ENCODE measurements around the gene HDAC1. TPM values are rescaled to one million over a fixed set of nuclear protein-coding genes. Genes with fewer than 3 reads are reported as not detected.
"Not testable (repeated sequence)": the region's sequence is repeated elsewhere in the genome, so short reads cannot be mapped to it uniquely, and the experiment has no call there.

HDAC1 gene
- total RNA-seq, 3 donors from 2014 or later = 143 to 208 (median 203) TPM

DNA sequence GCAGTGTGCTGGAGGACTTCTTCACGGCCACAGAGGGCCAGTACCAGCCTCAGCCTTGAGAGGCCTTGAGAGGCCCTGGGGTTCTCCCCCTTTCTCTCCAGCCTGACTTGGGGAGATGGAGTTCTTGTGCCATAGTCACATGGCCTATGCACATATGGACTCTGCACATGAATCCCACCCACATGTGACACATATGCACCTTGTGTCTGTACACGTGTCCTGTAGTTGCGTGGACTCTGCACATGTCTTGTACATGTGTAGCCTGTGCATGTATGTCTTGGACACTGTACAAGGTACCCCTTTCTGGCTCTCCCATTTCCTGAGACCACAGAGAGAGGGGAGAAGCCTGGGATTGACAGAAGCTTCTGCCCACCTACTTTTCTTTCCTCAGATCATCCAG, 6.2 kb upstream of the HDAC1 start:
- intact Hi-C loops (cut with DNase I, micrococcal nuclease) = no loop called here
- ATAC-seq (no peak), DNase-seq (no peak)
- peaks cover 2% of the 10 kb centered on the region for H3K4me1 ChIP-seq (ENCODE audit: low read depth)
- no peak overlapping the region for H3K4me3 ChIP-seq
- no peaks in the 10 kb centered on the region for H3K9me3 ChIP-seq
- H3K36me3 ChIP-seq (ENCODE audit: low read depth) = no peaks in the 10 kb centered on the region
- TF ChIP-seq, protein P1, sequence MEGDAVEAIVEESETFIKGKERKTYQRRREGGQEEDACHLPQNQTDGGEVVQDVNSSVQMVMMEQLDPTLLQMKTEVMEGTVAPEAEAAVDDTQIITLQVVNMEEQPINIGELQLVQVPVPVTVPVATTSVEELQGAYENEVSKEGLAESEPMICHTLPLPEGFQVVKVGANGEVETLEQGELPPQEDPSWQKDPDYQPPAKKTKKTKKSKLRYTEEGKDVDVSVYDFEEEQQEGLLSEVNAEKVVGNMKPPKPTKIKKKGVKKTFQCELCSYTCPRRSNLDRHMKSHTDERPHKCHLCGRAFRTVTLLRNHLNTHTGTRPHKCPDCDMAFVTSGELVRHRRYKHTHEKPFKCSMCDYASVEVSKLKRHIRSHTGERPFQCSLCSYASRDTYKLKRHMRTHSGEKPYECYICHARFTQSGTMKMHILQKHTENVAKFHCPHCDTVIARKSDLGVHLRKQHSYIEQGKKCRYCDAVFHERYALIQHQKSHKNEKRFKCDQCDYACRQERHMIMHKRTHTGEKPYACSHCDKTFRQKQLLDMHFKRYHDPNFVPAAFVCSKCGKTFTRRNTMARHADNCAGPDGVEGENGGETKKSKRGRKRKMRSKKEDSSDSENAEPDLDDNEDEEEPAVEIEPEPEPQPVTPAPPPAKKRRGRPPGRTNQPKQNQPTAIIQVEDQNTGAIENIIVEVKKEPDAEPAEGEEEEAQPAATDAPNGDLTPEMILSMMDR (IDR thresholded peaks at IDR 0.05) = no peak

DNA sequence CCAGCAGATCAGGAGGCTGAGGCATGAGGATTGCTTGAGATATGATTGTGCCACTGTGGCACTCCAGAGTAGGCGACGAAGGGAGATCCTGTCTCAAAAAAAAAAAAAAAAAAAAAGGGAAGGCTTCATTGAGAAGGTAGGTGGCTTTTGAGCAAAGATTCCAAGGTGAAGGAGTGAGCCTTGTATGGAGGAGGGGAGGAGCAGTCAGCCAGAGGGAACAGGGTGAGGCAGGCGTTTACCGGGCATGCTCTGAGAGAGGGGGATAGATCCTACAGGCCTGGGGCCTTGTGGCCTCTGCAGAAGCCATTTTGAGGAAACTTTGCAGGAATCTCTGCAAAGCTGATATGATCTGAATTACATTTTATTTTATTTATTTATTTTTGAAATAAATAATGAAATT, 5.1 kb upstream of the HDAC1 start:
- intact Hi-C loops (cut with DNase I, micrococcal nuclease) = no loop called here
- ATAC-seq = no peak
- DNase-seq = no peak

DNA sequence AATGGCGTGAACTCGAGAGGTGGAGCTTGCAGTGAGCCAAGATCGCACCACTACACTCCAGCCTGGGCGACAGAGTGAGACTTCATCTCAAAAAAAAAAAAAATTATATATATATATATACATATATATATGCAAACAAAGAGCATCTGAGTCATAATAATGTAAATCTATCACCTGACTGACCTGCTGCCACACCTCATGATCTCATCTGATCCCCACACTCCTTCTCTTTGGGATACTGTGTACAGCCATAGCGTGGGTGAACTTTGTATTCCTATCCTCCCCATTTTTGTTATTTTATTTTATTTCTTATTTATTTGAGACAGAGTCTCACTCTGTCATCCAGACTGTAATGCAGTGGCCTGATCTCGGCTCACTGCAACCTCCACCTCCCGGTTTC, 2.6 kb upstream of the HDAC1 start:
- TF ChIP-seq, protein P1 (IDR thresholded peaks at IDR 0.05) = no peak
- H3K4me3 ChIP-seq = no peak overlapping the region
- ATAC-seq = peak; percentile 42
- peaks cover 17% of the 10 kb centered on the region for H3K4me1 ChIP-seq (ENCODE audit: low read depth)
- no peak for DNase-seq
- no peaks in the 10 kb centered on the region for H3K36me3 ChIP-seq (ENCODE audit: low read depth)
- H3K9me3 ChIP-seq = no peaks in the 10 kb centered on the region
- intact Hi-C loops (cut with DNase I, micrococcal nuclease) = no loop called here

More for the DNA sequence above, 5.1 kb upstream of the HDAC1 start:
- H3K36me3 ChIP-seq (ENCODE audit: low read depth) = no peaks in the 10 kb centered on the region
- TF ChIP-seq, protein P1 (IDR thresholded peaks at IDR 0.05) = no peak
- no peak overlapping the region for H3K4me3 ChIP-seq
- H3K4me1 ChIP-seq (ENCODE audit: low read depth) = peaks cover 8% of the 10 kb centered on the region
- no peaks in the 10 kb centered on the region for H3K9me3 ChIP-seq

DNA sequence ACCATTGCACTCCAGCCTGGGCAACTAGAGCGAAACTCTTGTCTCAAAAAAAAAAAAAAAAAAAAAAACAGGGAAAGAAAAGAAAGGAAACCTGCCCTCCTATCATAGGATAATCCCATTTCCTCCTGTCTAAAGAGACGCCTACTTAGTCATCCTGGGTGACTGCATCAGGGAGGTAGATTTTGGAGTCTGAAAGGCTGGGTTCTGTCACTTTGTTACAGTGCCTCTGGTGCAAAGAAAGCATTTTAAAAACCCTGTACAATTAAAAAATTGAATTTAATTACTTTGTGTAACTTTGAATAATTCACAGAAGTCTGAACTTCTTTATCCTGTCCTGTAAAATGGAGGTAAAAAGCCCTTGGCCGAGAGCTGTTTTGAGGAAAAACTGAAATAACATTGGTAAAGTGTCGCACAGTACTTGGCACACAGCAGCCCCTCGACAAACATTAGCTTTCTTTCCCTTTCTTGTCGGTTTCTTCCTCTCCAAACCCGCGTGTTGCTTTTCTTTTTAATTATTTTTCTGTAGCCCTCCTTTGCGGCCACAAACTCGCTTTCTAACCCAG, 657 bp upstream of the HDAC1 start:
- peak; percentile 54 for ATAC-seq
- Histone ChIP-seq H3K36me3 (ENCODE audit: low read depth) (no peaks in the 10 kb centered on the region), H3K4me3 (peak overlapping the region; percentile 71), H3K4me1 (ENCODE audit: low read depth) (peaks cover 28% of the 10 kb centered on the region), H3K9me3 (no peaks in the 10 kb centered on the region)
- intact Hi-C loops (cut with DNase I, micrococcal nuclease) = no loop called here
- TF ChIP-seq, protein P1 (IDR thresholded peaks at IDR 0.05) = no peak
- no peak for DNase-seq

DNA sequence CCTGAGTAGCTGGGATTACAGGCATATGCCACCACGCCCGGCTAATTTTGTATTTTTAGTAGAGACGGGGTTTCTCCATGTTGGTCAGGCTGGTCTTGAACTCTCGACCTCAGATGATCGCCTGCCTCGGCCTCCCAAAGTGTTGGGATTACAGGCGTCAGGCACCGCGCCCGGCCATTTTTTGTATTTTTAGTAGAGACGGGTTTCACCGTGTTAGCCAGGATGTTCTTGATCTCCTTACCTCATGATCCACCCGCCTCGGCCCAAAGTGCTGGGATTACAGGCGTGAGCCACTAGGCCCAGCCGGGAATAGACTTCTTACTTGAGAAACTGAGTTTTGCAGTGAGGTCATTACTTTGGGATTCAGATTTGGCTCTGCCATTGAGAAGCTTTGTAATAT, 6.3 kb downstream of the HDAC1 start:
- peaks cover 20% of the 10 kb centered on the region for H3K4me1 ChIP-seq (ENCODE audit: low read depth)
- intact Hi-C loops (cut with DNase I, micrococcal nuclease) = not testable (repeated sequence)

DNA sequence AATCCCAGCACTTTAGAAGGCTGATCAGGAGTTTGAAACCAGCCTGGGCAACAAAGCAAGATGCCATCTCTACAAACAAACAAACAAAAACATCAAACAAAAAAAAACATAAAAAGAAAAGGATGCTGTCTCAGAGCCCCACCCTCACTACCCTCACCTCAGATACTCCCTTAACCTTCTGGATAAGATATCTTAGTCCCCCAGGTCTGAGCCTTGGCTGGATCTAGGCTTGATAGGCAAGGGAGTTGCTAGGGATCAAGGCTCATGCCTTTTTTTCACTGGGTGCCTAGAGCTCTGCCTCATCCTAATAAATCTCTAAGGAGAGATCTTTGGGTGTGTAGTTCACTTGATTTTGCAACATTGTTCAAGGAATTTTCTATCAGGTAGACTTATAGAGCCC, 7.4 kb downstream of the HDAC1 start:
- TF ChIP-seq, protein P1 (IDR thresholded peaks at IDR 0.05) = no peak
- DNase-seq = no peak
- Histone ChIP-seq H3K4me3 (no peak overlapping the region), H3K4me1 (ENCODE audit: low read depth) (peaks cover 11% of the 10 kb centered on the region), H3K36me3 (ENCODE audit: low read depth) (peaks cover 10% of the 10 kb centered on the region), H3K9me3 (no peaks in the 10 kb centered on the region)
- no peak for ATAC-seq
- intact Hi-C loops (cut with DNase I, micrococcal nuclease) = no loop called here

More for the DNA sequence above, 6.3 kb downstream of the HDAC1 start:
- H3K9me3 ChIP-seq; ATAC-seq; H3K36me3 ChIP-seq (ENCODE audit: low read depth); H3K4me3 ChIP-seq; DNase-seq: not testable (repeated sequence)
